CD14-positive monocyte (primary cell): ENCODE results near the gene ANGEL2. TPM values are rescaled to one million over a fixed set of nuclear protein-coding genes. Genes with fewer than 3 reads are reported as not detected.
A peak's percentile ranks its signal among the peaks of the same experiment; 100 is the strongest.

Experiments used
- DNase-seq, 3 donors: peaks; one replicate each; pipeline ENCODE4 v3.0.0-alpha.2; 2011 to 2022
- H2AFZ ChIP-seq: 2 replicates; pipeline ENCODE4 v1.6.0; 2012; ENCODE audit warnings: mild to moderate bottlenecking, low read depth, low read length, inconsistent platforms; ENCODE audit not compliant: insufficient read depth, poor library complexity, severe bottlenecking
- H3K27ac ChIP-seq, 2 donors: 1 replicate in 1 of 2; 2 replicates in 1 of 2; pipeline ENCODE4 v1.5.1; 2012 to 2013; ENCODE audit warnings: low read length in 2 of 2, control low read depth in 1 of 2, inconsistent platforms in 1 of 2, low read depth in 1 of 2, mild to moderate bottlenecking in 1 of 2
- H3K27me3 ChIP-seq, 2 donors: one replicate each; pipeline versions ENCODE4 v1.6.0 to v1.6.1; 2011 to 2013; ENCODE audit warnings: low read length in 2 of 2; ENCODE audit not compliant: control insufficient read depth in 2 of 2, insufficient read depth in 2 of 2
- H3K36me3 ChIP-seq, 2 donors: replicated peaks in 1 of 2; 1 replicate in 1 of 2; 2 replicates in 1 of 2; pipeline versions ENCODE4 v1.5.1 to v1.6.1; 2012 to 2013; ENCODE audit warnings: low read length in 2 of 2, control low read depth in 1 of 2, inconsistent platforms in 1 of 2, mild to moderate bottlenecking in 1 of 2; ENCODE audit not compliant: insufficient read depth in 2 of 2, control insufficient read depth in 1 of 2
- H3K4me1 ChIP-seq, 2 donors: 1 replicate in 1 of 2; 2 replicates in 1 of 2; pipeline versions ENCODE4 v1.5.1 to v1.6.1; 2012 to 2013; ENCODE audit warnings: low read length in 2 of 2, control low read depth in 1 of 2, inconsistent platforms in 1 of 2, mild to moderate bottlenecking in 1 of 2, moderate library complexity in 1 of 2; ENCODE audit not compliant: insufficient read depth in 2 of 2, control insufficient read depth in 1 of 2
- H3K4me2 ChIP-seq: replicated peaks from 2 replicates; pipeline ENCODE3; 2012; ENCODE audit warnings: low read length, moderate library complexity, mild to moderate bottlenecking; ENCODE audit not compliant: poor library complexity, severe bottlenecking; ENCODE audit errors: extremely low read depth
- H3K4me3 ChIP-seq, 3 experiments: fragments of 200-600 bp in 1 of 3; sonication (generic) in 1 of 3; replicated peaks in 1 of 3; 1 replicate in 2 of 3; 2 replicates in 1 of 3; pipeline ENCODE4 v1.5.1; 2011 to 2013; ENCODE audit warnings: low read length in 3 of 3, mild to moderate bottlenecking in 3 of 3, control low read depth in 2 of 3, low read depth in 2 of 3, inconsistent platforms in 1 of 3, moderate library complexity in 1 of 3
- H3K79me2 ChIP-seq: 2 replicates; pipeline ENCODE4 v1.6.0; 2012; ENCODE audit warnings: mild to moderate bottlenecking, control low read depth, inconsistent platforms, low read length, moderate library complexity; ENCODE audit not compliant: insufficient read depth
- H3K9ac ChIP-seq: 2 replicates; pipeline ENCODE4 v1.6.0; 2017; ENCODE audit warnings: low read length, mild to moderate bottlenecking; ENCODE audit not compliant: insufficient read depth, poor library complexity, severe bottlenecking
- H3K9me3 ChIP-seq, 2 donors: replicated peaks in 1 of 2; 1 replicate in 1 of 2; 2 replicates in 1 of 2; pipeline versions ENCODE4 v1.5.1 to v1.6.1; 2012 to 2013; ENCODE audit warnings: low read length in 2 of 2, control low read depth in 1 of 2; ENCODE audit not compliant: control insufficient read depth in 1 of 2, insufficient read depth in 1 of 2
- H4K20me1 ChIP-seq: 2 replicates; pipeline ENCODE4 v1.6.0; 2012; ENCODE audit warnings: mild to moderate bottlenecking, low read length, control low read depth, moderate library complexity; ENCODE audit not compliant: insufficient read depth
- H3K27ac Mint-ChIP-seq, 7 donors: one replicate each; pipeline ENCODE4 v1.8.0; 2020; ENCODE audit warnings: mild to moderate bottlenecking in 7 of 7, mixed read lengths in 7 of 7, moderate library complexity in 6 of 7, inconsistent platforms in 2 of 7
- H3K27me3 Mint-ChIP-seq, 3 donors: one replicate each; pipeline ENCODE4 v1.8.0; 2021 to 2022; ENCODE audit warnings: low read depth in 3 of 3, mild to moderate bottlenecking in 3 of 3, mixed read lengths in 3 of 3, moderate library complexity in 3 of 3, inconsistent platforms in 1 of 3
- H3K36me3 Mint-ChIP-seq, 2 donors: one replicate each; pipeline ENCODE4 v1.8.0; 2020; ENCODE audit warnings: mixed read lengths in 2 of 2, inconsistent platforms in 1 of 2, mild to moderate bottlenecking in 1 of 2
- H3K4me1 Mint-ChIP-seq: one replicate; pipeline ENCODE4 v1.8.0; 2020; ENCODE audit warnings: mild to moderate bottlenecking, mixed read lengths
- H3K4me3 Mint-ChIP-seq, 2 donors: one replicate each; pipeline ENCODE4 v1.8.0; 2020; ENCODE audit warnings: mild to moderate bottlenecking in 2 of 2, mixed read lengths in 2 of 2, moderate library complexity in 1 of 2
- H3K9me3 Mint-ChIP-seq, 7 donors: one replicate each; pipeline ENCODE4 v1.8.0; 2020 to 2022; ENCODE audit warnings: mixed read lengths in 7 of 7, mild to moderate bottlenecking in 6 of 7, moderate library complexity in 6 of 7, inconsistent platforms in 2 of 7
- WGBS: methylation state at CpG from one replicate; pipeline ENCODE4 v1.1.5; 2013; ENCODE audit warnings: missing lambda C conversion rate; ENCODE audit not compliant: insufficient coverage; 5-methylcytosine and 5-hydroxymethylcytosine counted together
- intact Hi-C, 2 donors: fragments of 100-400 bp; cut with micrococcal nuclease; formaldehyde crosslinking; loops; one replicate each; pipeline versions ENCODE4 v1.15.0 to v1.15.1; 2023
- polyA plus RNA-seq, 3 donors: library from polyadenylated mRNA; depleted of rRNA in 1 of 3; unstranded in 2 of 3; stranded (reverse) in 1 of 3; fragments of 300-500 nt in 2 of 3; fragments of >200 nt in 1 of 3; fragmentation: Illumina TruSeq in 2 of 3; gene quantifications; 1 replicate in 2 of 3; 2 replicates in 1 of 3; pipeline ENCODE4 v1.2.3, GENCODE V29; 2012 to 2021
- TF ChIP-seq, protein P1 (sequence below): fragments of 200-600 bp; IDR thresholded peaks from one replicate; pipeline ENCODE4 v1.8.0; 2022; ENCODE audit warnings: antibody characterized with exemption, mild to moderate bottlenecking

The ANGEL2 gene
- polyA plus RNA-seq, 3 donors, result 17.5 to 29.0 (median 18.3) TPM

- Mint-ChIP-seq H3K9me3 (peaks cover 0 to 24% (median 18%) of the 10 kb centered on the region in 7 donors), H3K36me3 (peaks cover 3 to 5% of the 10 kb centered on the region in 2 donors), H3K27me3 (peaks cover 46 to 60% (median 55%) of the 10 kb centered on the region in 3 donors), H3K27ac (no peak overlapping the region), H3K4me1 (peaks cover 12% of the 10 kb centered on the region), H3K4me3 (peak overlapping the region in 1 of 2 donors; percentile 95)
- DNase-seq, result no peak
- Histone ChIP-seq H4K20me1 (no peaks in the 10 kb centered on the region), H3K27me3 (peaks cover 33 to 43% of the 10 kb centered on the region in 2 donors), H3K4me1 (peaks cover 13 to 20% of the 10 kb centered on the region in 2 donors), H2AFZ (peak overlapping the region; percentile 79), H3K9ac (no peak overlapping the region), H3K9me3 (peaks cover 0 to 18% of the 10 kb centered on the region in 2 donors), H3K36me3 (no peaks in the 10 kb centered on the region), H3K4me3 (peak overlapping the region in 2 of 3 experiments; percentile 40 to 75), H3K27ac (no peak overlapping the region), H3K79me2 (no peaks in the 10 kb centered on the region), H3K4me2 (peak overlapping the region; percentile 86)
- intact Hi-C loops, result no loop called here
- TF ChIP-seq, protein P1, sequence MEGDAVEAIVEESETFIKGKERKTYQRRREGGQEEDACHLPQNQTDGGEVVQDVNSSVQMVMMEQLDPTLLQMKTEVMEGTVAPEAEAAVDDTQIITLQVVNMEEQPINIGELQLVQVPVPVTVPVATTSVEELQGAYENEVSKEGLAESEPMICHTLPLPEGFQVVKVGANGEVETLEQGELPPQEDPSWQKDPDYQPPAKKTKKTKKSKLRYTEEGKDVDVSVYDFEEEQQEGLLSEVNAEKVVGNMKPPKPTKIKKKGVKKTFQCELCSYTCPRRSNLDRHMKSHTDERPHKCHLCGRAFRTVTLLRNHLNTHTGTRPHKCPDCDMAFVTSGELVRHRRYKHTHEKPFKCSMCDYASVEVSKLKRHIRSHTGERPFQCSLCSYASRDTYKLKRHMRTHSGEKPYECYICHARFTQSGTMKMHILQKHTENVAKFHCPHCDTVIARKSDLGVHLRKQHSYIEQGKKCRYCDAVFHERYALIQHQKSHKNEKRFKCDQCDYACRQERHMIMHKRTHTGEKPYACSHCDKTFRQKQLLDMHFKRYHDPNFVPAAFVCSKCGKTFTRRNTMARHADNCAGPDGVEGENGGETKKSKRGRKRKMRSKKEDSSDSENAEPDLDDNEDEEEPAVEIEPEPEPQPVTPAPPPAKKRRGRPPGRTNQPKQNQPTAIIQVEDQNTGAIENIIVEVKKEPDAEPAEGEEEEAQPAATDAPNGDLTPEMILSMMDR, result no peak
- no CpG with 5 or more reads among the region's 2 CpGs for WGBS
Observed at GRCh38 chr1:212949771-212950170, 65.9 kb downstream of the ANGEL2 start.

- no peak for DNase-seq
- Histone ChIP-seq H3K4me1 (peaks cover 22 to 28% of the 10 kb centered on the region in 2 donors), H2AFZ (no peak overlapping the region), H3K9ac (no peak overlapping the region), H3K79me2 (no peaks in the 10 kb centered on the region), H3K27ac (no peak overlapping the region), H4K20me1 (no peaks in the 10 kb centered on the region), H3K4me3 (no peak overlapping the region), H3K9me3 (peaks cover 0 to 18% of the 10 kb centered on the region in 2 donors), H3K27me3 (peaks cover 26 to 29% of the 10 kb centered on the region in 2 donors), H3K36me3 (no peaks in the 10 kb centered on the region), H3K4me2 (no peak overlapping the region)
- H3K27me3 Mint-ChIP-seq, result peaks cover 34 to 41% (median 36%) of the 10 kb centered on the region in 3 donors
- peaks cover 0 to 32% (median 18%) of the 10 kb centered on the region in 7 donors for H3K9me3 Mint-ChIP-seq
- H3K4me3 Mint-ChIP-seq, result no peak overlapping the region
- intact Hi-C loops, result no loop called here
- no peak overlapping the region for H3K27ac Mint-ChIP-seq
- peaks cover under 1 to 5% of the 10 kb centered on the region in 2 donors for H3K36me3 Mint-ChIP-seq
- TF ChIP-seq, protein P1, result no peak
- H3K4me1 Mint-ChIP-seq, result peaks cover 23% of the 10 kb centered on the region
Observed at GRCh38 chr1:212946872-212947271, 68.8 kb downstream of the ANGEL2 start.
